ENCODE results near the gene E2F1. TPM values are rescaled to one million over a fixed set of nuclear protein-coding genes. Genes with fewer than 3 reads are reported as not detected.

Gene E2F1
- 10 to 100 TPM; 57.5 to 60.2 (median 57.6) TPM for total RNA-seq

DNA sequence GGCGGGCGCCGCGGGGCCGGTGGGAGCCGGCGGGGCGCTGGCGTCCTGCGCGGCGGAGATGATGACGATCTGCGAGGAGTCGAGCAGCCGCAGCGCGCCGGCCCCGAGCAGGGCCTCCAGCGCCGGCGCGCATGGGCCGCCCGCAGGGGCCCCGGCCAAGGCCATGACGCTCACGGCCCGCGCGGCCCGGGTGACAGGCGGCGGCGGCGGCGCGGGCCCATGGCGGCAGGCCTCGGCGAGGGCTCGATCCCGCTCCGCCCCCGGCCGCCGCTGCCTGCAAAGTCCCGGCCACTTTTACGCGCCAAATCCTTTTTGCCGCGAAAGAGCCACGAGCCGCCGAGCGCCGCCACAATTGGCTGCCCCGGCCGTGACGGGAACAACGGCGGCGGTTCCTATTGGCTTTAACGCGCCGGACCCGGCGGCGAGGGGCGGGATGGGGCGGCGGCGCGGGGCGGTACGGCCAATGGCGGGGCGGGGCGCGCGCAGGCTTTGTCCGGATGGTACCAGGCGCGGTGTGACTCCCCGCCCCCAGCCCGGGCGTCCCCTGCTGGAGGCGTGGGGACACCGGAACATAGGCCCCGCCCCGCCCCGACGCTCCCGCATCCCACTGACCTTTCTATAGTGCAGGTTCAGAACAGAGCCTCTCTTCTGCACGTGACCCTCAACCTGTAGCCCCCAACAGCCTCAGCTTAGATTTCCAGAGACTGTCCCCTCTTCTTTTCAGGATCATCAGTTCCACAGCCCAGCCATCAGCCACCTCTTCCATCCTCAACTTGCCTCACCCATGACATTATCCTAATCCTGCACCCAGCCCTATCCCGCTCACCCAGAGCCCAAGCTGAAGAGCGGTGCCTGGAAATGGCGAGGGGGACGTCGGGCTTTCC, at the start of gene E2F1:
E2F1 (minus strand) TSS at position 286 of the 884 bp plus-strand sequence; CDS start at position 165, 121 bp downstream.
- Mint-ChIP-seq H3K36me3 (ENCODE audit: insufficient read depth) (no peaks in the 10 kb centered on the region), H3K9me3 (no peaks in the 10 kb centered on the region), H3K27me3 (ENCODE audit: low read depth) (no peaks in the 10 kb centered on the region), H3K4me1 (ENCODE audit: low read depth) (peaks cover 45% of the 10 kb centered on the region), H3K4me3 (peak within 1 kb of the TSS; percentile 87)
- DNase-seq (peak; percentile 91), ATAC-seq (peak; percentile 87 to 90)

DNA sequence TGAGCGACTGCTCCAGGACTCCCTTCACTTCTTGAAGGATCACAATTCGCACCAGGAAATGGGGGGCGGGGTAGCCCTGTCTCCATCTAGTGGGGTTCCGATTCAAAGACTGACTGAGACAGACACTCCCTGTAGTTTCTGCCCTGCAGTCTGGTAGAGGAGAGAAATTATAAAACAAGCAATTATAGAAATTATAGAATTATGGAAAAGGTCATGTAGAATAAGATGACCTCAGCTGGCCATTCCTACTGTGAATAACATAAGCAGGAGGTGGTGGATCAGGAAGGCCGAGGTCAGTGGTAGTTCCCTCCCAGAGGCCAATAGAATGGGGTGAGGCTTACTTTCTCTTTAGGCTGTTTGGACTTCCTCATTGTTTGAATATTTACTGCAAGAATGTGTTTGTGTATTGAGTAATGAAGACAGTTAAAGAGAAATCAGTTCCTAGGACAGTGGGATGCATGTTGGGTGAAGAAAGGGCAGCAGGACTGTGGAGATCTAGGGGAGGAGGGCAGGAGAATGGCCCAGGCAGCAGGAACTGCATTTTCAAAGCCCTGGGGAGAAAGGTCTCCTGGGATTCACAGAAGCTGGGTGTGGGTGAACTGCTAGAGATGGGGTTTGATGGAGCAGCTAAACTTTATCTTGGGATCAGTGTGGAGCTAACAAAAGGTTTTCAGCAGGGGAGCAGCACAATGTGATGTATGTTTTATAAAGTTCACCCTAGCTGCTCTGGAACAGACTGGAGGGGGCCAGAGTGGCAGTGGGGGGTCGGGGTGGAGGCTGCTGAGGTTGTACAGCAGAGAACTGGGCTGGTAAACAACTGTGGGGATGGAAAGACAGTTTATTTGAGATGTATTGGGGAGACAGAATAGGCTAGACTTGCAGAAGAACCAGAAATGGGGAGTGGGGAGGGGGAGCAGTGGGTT, 47.7 kb upstream of the E2F1 start:
- Mint-ChIP-seq H3K27me3 (ENCODE audit: low read depth) (no peaks in the 10 kb centered on the region), H3K4me3 (peak overlapping the region; percentile 82), H3K36me3 (ENCODE audit: insufficient read depth) (peaks cover 11% of the 10 kb centered on the region), H3K9me3 (peaks cover 9% of the 10 kb centered on the region), H3K4me1 (ENCODE audit: low read depth) (peaks cover 23% of the 10 kb centered on the region)
- ATAC-seq (no peak), DNase-seq (no peak)

GRCh38 chr20:33732166-33732970, 46.2 kb upstream of the E2F1 start:
- H3K4me1 Mint-ChIP-seq (ENCODE audit: low read depth), result peaks cover 23% of the 10 kb centered on the region
- peaks cover 9% of the 10 kb centered on the region for H3K9me3 Mint-ChIP-seq
- H3K4me3 Mint-ChIP-seq, result peak overlapping the region; percentile 82
- ATAC-seq, result peak; percentile 70 to 75
- no peaks in the 10 kb centered on the region for H3K27me3 Mint-ChIP-seq (ENCODE audit: low read depth)
- peaks cover 11% of the 10 kb centered on the region for H3K36me3 Mint-ChIP-seq (ENCODE audit: insufficient read depth)
- DNase-seq, result peak; percentile 77

GRCh38 chr20:33731693-33732165, 45.5 kb upstream of the E2F1 start, which contains the start of gene ZNF341:
Gene ZNF341, plus strand, starts transcription at chr20:33731996. Its CDS starts 26 bp downstream, at chr20:33732022.
- Mint-ChIP-seq H3K36me3 (ENCODE audit: insufficient read depth) (peaks cover 8% of the 10 kb centered on the region), H3K4me3 (peak within 1 kb of the TSS; percentile 83), H3K4me1 (ENCODE audit: low read depth) (peaks cover 22% of the 10 kb centered on the region), H3K27me3 (ENCODE audit: low read depth) (no peaks in the 10 kb centered on the region), H3K9me3 (peaks cover 5% of the 10 kb centered on the region)
- DNase-seq (peak; percentile 86), ATAC-seq (peak; percentile 82 to 91)

DNA sequence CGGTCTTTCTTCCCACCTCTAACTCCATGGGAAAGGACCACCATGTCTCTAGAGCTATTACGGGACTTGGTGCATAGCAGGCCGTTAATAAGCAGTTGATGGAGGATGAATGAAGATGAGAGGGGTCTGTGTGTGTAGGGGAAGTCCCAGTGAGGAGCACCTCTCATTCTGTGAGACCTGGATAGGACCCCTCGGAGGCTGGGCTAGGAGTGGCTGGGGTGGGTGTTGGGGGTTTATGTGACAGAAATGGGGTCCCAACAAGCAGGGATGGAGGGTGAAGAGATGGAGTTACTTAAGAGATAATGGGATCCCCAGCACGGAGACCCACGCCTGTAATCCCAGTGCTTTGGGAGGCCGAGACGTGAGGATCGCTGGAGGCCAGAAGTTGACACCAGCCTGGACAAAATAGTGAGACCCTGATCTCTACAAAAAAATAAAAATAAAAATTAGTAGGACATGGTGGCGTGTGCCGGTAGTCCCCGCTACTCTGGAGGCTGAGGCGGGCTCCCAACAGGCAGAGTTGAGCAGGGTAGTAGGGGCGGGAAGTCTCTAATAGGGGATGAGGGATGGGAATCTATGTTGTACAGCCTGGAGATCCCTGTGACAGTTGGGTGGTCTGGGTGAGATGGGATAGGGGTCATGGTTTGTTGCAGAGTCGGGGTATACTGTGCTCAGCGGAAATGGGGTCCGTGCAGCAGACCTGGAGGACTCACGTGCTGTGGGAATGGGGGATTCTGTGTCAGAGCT, 44.9 kb upstream of the E2F1 start:
- Mint-ChIP-seq H3K36me3 (ENCODE audit: insufficient read depth) (peaks cover 4% of the 10 kb centered on the region), H3K4me3 (peak overlapping the region; percentile 83), H3K27me3 (ENCODE audit: low read depth) (no peaks in the 10 kb centered on the region), H3K4me1 (ENCODE audit: low read depth) (peaks cover 21% of the 10 kb centered on the region), H3K9me3 (peaks cover 1% of the 10 kb centered on the region)
- DNase-seq, result no peak
- no peak for ATAC-seq

GRCh38 chr20:33729101-33729500, 42.9 kb upstream of the E2F1 start:
- ATAC-seq, result no peak
- no peaks in the 10 kb centered on the region for H3K9me3 Mint-ChIP-seq
- H3K36me3 Mint-ChIP-seq (ENCODE audit: insufficient read depth), result no peaks in the 10 kb centered on the region
- no peak for DNase-seq
- H3K4me3 Mint-ChIP-seq, result no peak overlapping the region
- peaks cover 17% of the 10 kb centered on the region for H3K4me1 Mint-ChIP-seq (ENCODE audit: low read depth)
- no peaks in the 10 kb centered on the region for H3K27me3 Mint-ChIP-seq (ENCODE audit: low read depth)

DNA sequence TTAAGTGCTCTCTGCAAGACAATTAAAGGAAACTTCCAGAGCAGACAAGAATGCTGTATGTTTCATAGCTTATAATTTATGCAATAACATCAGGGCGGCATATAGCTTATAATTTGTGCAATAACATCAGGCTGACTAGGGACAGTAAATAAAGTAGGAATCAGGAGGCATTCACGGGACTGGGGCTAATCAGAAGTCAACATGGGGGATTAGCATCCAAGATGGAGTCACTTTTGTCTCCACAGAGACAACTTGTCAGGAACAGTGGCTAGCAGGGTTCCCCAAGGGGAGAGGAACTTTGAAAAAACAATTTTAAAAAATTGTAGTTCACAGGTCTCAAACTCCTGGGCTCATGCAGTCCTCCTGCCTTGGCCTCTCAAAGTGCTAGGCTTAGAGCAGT, 42.3 kb upstream of the E2F1 start:
- Mint-ChIP-seq H3K27me3 (ENCODE audit: low read depth) (no peaks in the 10 kb centered on the region), H3K9me3 (no peaks in the 10 kb centered on the region), H3K4me3 (no peak overlapping the region), H3K36me3 (ENCODE audit: insufficient read depth) (no peaks in the 10 kb centered on the region), H3K4me1 (ENCODE audit: low read depth) (peaks cover 10% of the 10 kb centered on the region)
- no peak for ATAC-seq
- DNase-seq, result no peak

GRCh38 chr20:33727806-33728205, 41.6 kb upstream of the E2F1 start:
- DNase-seq, result no peak
- Mint-ChIP-seq H3K4me3 (no peak overlapping the region), H3K4me1 (ENCODE audit: low read depth) (peaks cover 8% of the 10 kb centered on the region), H3K27me3 (ENCODE audit: low read depth) (no peaks in the 10 kb centered on the region), H3K9me3 (no peaks in the 10 kb centered on the region), H3K36me3 (ENCODE audit: insufficient read depth) (no peaks in the 10 kb centered on the region)
- ATAC-seq, result no peak

- Mint-ChIP-seq H3K27me3 (ENCODE audit: low read depth) (no peaks in the 10 kb centered on the region), H3K4me1 (ENCODE audit: low read depth) (peaks cover 3% of the 10 kb centered on the region), H3K36me3 (ENCODE audit: insufficient read depth) (no peaks in the 10 kb centered on the region), H3K4me3 (no peak overlapping the region), H3K9me3 (no peaks in the 10 kb centered on the region)
- ATAC-seq (no peak), DNase-seq (no peak)
These were observed 40.9 kb upstream of the E2F1 start for GRCh38 chr20:33727115-33727479.

DNA sequence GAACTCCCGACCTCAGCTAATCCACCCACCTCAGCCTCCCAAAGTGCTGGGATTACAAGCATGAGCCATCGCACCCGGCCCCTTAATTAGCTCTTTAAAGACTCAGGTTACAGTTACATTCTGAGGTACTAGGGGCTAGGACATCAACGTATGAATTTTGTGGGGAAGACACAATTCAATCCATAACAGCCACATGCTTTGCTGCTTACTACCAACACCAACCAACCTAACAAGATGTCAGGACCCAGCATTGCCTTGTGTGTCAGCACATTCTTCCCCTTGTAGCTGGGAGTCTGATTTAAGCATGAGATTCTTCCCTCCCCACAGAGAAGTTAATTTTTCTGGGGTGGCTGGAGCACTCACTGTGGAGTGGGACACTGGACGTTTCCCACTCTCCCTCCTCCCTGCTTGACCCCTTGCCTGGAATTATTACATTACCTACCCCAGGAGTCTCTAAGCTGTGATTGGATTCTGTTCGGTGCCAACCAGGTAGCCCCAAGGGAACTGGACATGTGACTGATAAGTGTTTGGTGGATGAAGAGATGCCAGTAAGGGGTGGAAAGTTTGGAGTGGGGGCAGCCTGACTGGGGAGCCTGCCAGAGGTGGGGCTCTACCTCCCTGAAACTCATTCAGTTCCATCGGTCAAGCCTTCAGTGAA, 39.6 kb upstream of the E2F1 start:
- Mint-ChIP-seq H3K36me3 (ENCODE audit: insufficient read depth) (no peaks in the 10 kb centered on the region), H3K4me1 (ENCODE audit: low read depth) (peaks cover 3% of the 10 kb centered on the region), H3K9me3 (no peaks in the 10 kb centered on the region), H3K4me3 (no peak overlapping the region), H3K27me3 (ENCODE audit: low read depth) (no peaks in the 10 kb centered on the region)
- no peak for DNase-seq
- ATAC-seq, result no peak

GRCh38 chr20:33724439-33725094, 38.4 kb upstream of the E2F1 start:
- H3K27me3 Mint-ChIP-seq (ENCODE audit: low read depth), result no peaks in the 10 kb centered on the region
- DNase-seq (no peak), ATAC-seq (no peak)
- H3K4me3 Mint-ChIP-seq, result no peak overlapping the region
- H3K36me3 Mint-ChIP-seq (ENCODE audit: insufficient read depth), result no peaks in the 10 kb centered on the region
- no peaks in the 10 kb centered on the region for H3K9me3 Mint-ChIP-seq
- peaks cover 7% of the 10 kb centered on the region for H3K4me1 Mint-ChIP-seq (ENCODE audit: low read depth)

GRCh38 chr20:33721391-33722140, 35.4 kb upstream of the E2F1 start:
- Mint-ChIP-seq H3K4me3 (peak overlapping the region; percentile 79), H3K36me3 (ENCODE audit: insufficient read depth) (no peaks in the 10 kb centered on the region), H3K9me3 (no peaks in the 10 kb centered on the region), H3K27me3 (ENCODE audit: low read depth) (no peaks in the 10 kb centered on the region), H3K4me1 (ENCODE audit: low read depth) (peaks cover 18% of the 10 kb centered on the region)
- ATAC-seq, result no peak
- no peak for DNase-seq

Data from activated T-cell treated with anti-CD3 and anti-CD28 coated beads, Interleukin-2, amount 50 U/mL, for 4 hours (primary cell).